Eye (tissue), 1 donor: ENCODE results near the gene LEPR.
"Not testable (repeated sequence)": the region's sequence is repeated elsewhere in the genome, so short reads cannot be mapped to it uniquely, and the experiment has no call there.

Source experiments
- DNase-seq: peaks from one replicate; pipeline ENCODE4 v3.0.0-alpha.2; 2015

LEPR gene

GRCh38 chr1:65437616-65438015 is 17.1 kb downstream of the LEPR start:
- DNase-seq: no peak

GRCh38 chr1:65440322-65440900 is 19.9 kb downstream of the LEPR start:
- no peak for DNase-seq

- no peak for DNase-seq
Measured at GRCh38 chr1:65440915-65441314, 20.4 kb downstream of the LEPR start.

- DNase-seq: no peak
Measured at GRCh38 chr1:65441464-65441863, 21.0 kb downstream of the LEPR start.

GRCh38 chr1:65442442-65442841 is 22.0 kb downstream of the LEPR start:
- no peak for DNase-seq

GRCh38 chr1:65443647-65444046 is 23.2 kb downstream of the LEPR start:
- no peak for DNase-seq

- DNase-seq: no peak
Measured at GRCh38 chr1:65444128-65444640, 23.7 kb downstream of the LEPR start.

GRCh38 chr1:65445837-65446236 is 25.4 kb downstream of the LEPR start:
- no peak for DNase-seq

GRCh38 chr1:65449214-65449823 is 28.9 kb downstream of the LEPR start:
- DNase-seq: no peak

GRCh38 chr1:65455678-65456077 is 35.2 kb downstream of the LEPR start:
- not testable (repeated sequence) for DNase-seq

GRCh38 chr1:65456481-65456880 is 36.0 kb downstream of the LEPR start:
- DNase-seq: no peak

GRCh38 chr1:65457868-65458267 is 37.4 kb downstream of the LEPR start:
- DNase-seq: no peak

GRCh38 chr1:65458730-65459396 is 38.4 kb downstream of the LEPR start:
- DNase-seq: no peak

GRCh38 chr1:65459397-65459768 is 38.9 kb downstream of the LEPR start:
- DNase-seq: no peak

GRCh38 chr1:65465837-65466236 is 45.4 kb downstream of the LEPR start:
- not testable (repeated sequence) for DNase-seq

GRCh38 chr1:65467536-65467935 is 47.1 kb downstream of the LEPR start:
- peak; percentile 49 for DNase-seq

- no peak for DNase-seq
Measured at GRCh38 chr1:65469126-65469888, 48.8 kb downstream of the LEPR start.

GRCh38 chr1:65469889-65470340 is 49.4 kb downstream of the LEPR start:
- peak; percentile 69 for DNase-seq
